Measurements from ENCODE around the gene TOE1. TPM values are rescaled to one million over a fixed set of nuclear protein-coding genes. Genes with fewer than 3 reads are reported as not detected.

Gene TOE1
- total RNA-seq, 1 donor from 2014 or later: 41.4 TPM

GRCh38 chr1:45306319-45306718, 33.7 kb upstream of the TOE1 start:
- H3K27me3 Mint-ChIP-seq (ENCODE audit: insufficient read depth): no peaks in the 10 kb centered on the region
- peak overlapping the region; percentile 51 for H3K27ac Mint-ChIP-seq
- intact Hi-C loops (cut with micrococcal nuclease): loop anchor here (10.0 kb wide), 1 partner anchor 952 kb away; the partner anchor contains the start of gene ERI3
- H3K36me3 Mint-ChIP-seq (ENCODE audit: low read depth): peaks cover 1% of the 10 kb centered on the region
- DNase-seq (ENCODE audit: low spot score): no peak
- H3K4me1 Mint-ChIP-seq (ENCODE audit: low read depth): peaks cover 43% of the 10 kb centered on the region
- H3K4me3 Mint-ChIP-seq: peak overlapping the region; percentile 92
- H3K9me3 Mint-ChIP-seq: no peaks in the 10 kb centered on the region

GRCh38 chr1:45306905-45307304, 33.1 kb upstream of the TOE1 start:
- DNase-seq (ENCODE audit: low spot score): no peak
- Mint-ChIP-seq H3K36me3 (ENCODE audit: low read depth) (peaks cover 1% of the 10 kb centered on the region), H3K4me3 (no peak overlapping the region), H3K4me1 (ENCODE audit: low read depth) (peaks cover 38% of the 10 kb centered on the region), H3K27me3 (ENCODE audit: insufficient read depth) (no peaks in the 10 kb centered on the region), H3K9me3 (no peaks in the 10 kb centered on the region), H3K27ac (no peak overlapping the region)
- intact Hi-C loops (cut with micrococcal nuclease): loop anchor here (10.0 kb wide), 1 partner anchor 952 kb away; the partner anchor contains the start of gene ERI3

- Mint-ChIP-seq H3K27me3 (ENCODE audit: insufficient read depth) (no peaks in the 10 kb centered on the region), H3K27ac (no peak overlapping the region), H3K4me1 (ENCODE audit: low read depth) (no peaks in the 10 kb centered on the region), H3K4me3 (no peak overlapping the region), H3K9me3 (no peaks in the 10 kb centered on the region), H3K36me3 (ENCODE audit: low read depth) (no peaks in the 10 kb centered on the region)
- intact Hi-C loops (cut with micrococcal nuclease): no loop called here
- no peak for DNase-seq (ENCODE audit: low spot score)
Measured at GRCh38 chr1:45314266-45314665, 25.7 kb upstream of the TOE1 start.

GRCh38 chr1:45317166-45317565, 22.8 kb upstream of the TOE1 start:
- intact Hi-C loops (cut with micrococcal nuclease): no loop called here
- peaks cover 2% of the 10 kb centered on the region for H3K27me3 Mint-ChIP-seq (ENCODE audit: insufficient read depth)

GRCh38 chr1:45319761-45320160, 20.2 kb upstream of the TOE1 start:
- H3K9me3 Mint-ChIP-seq: no peaks in the 10 kb centered on the region
- no peak for DNase-seq (ENCODE audit: low spot score)
- intact Hi-C loops (cut with micrococcal nuclease): no loop called here
- H3K4me1 Mint-ChIP-seq (ENCODE audit: low read depth): no peaks in the 10 kb centered on the region
- peaks cover 5% of the 10 kb centered on the region for H3K27me3 Mint-ChIP-seq (ENCODE audit: insufficient read depth)
- H3K27ac Mint-ChIP-seq: no peak overlapping the region
- no peak overlapping the region for H3K4me3 Mint-ChIP-seq
- no peaks in the 10 kb centered on the region for H3K36me3 Mint-ChIP-seq (ENCODE audit: low read depth)

More at GRCh38 chr1:45317166-45317565, 22.8 kb upstream of the TOE1 start:
- no peak for DNase-seq (ENCODE audit: low spot score)
- Mint-ChIP-seq H3K4me1 (ENCODE audit: low read depth) (no peaks in the 10 kb centered on the region), H3K27ac (no peak overlapping the region), H3K36me3 (ENCODE audit: low read depth) (no peaks in the 10 kb centered on the region), H3K9me3 (no peaks in the 10 kb centered on the region), H3K4me3 (no peak overlapping the region)

- Mint-ChIP-seq H3K27ac (no peak overlapping the region), H3K4me3 (no peak overlapping the region), H3K4me1 (ENCODE audit: low read depth) (no peaks in the 10 kb centered on the region), H3K36me3 (ENCODE audit: low read depth) (no peaks in the 10 kb centered on the region), H3K9me3 (no peaks in the 10 kb centered on the region), H3K27me3 (ENCODE audit: insufficient read depth) (peaks cover 5% of the 10 kb centered on the region)
- no peak for DNase-seq (ENCODE audit: low spot score)
- intact Hi-C loops (cut with micrococcal nuclease): no loop called here
Measured at GRCh38 chr1:45321444-45321843, 18.5 kb upstream of the TOE1 start.

- Mint-ChIP-seq H3K9me3 (no peaks in the 10 kb centered on the region), H3K4me3 (no peak overlapping the region), H3K4me1 (ENCODE audit: low read depth) (no peaks in the 10 kb centered on the region), H3K27me3 (ENCODE audit: insufficient read depth) (peaks cover 5% of the 10 kb centered on the region), H3K27ac (no peak overlapping the region), H3K36me3 (ENCODE audit: low read depth) (no peaks in the 10 kb centered on the region)
- DNase-seq (ENCODE audit: low spot score): no peak
- intact Hi-C loops (cut with micrococcal nuclease): no loop called here
Measured at GRCh38 chr1:45322486-45323040, 17.4 kb upstream of the TOE1 start.

- H3K4me1 Mint-ChIP-seq (ENCODE audit: low read depth): peaks cover 15% of the 10 kb centered on the region
- H3K4me3 Mint-ChIP-seq: peak overlapping the region; percentile 81
- H3K9me3 Mint-ChIP-seq: no peaks in the 10 kb centered on the region
- H3K27me3 Mint-ChIP-seq (ENCODE audit: insufficient read depth): peaks cover 5% of the 10 kb centered on the region
- H3K27ac Mint-ChIP-seq: no peak overlapping the region
- intact Hi-C loops (cut with micrococcal nuclease): loop anchor here (1.0 kb wide), 2 partner anchors 14 to 23 kb away; partner anchors contain the start of genes MUTYH and TOE1
- H3K36me3 Mint-ChIP-seq (ENCODE audit: low read depth): peaks cover 10% of the 10 kb centered on the region
- DNase-seq (ENCODE audit: low spot score): no peak
Measured at GRCh38 chr1:45325851-45326506, 14.0 kb upstream of the TOE1 start.

- H3K4me3 Mint-ChIP-seq: peak within 1 kb of the TSS; percentile 81
- H3K27ac Mint-ChIP-seq: peak within 1 kb of the TSS; percentile 63
Measured at GRCh38 chr1:45326627-45327623, 13.0 kb upstream of the TOE1 start, which contains the start of gene HPDL. TSS of gene HPDL (plus strand) at chr1:45326895. CDS start at chr1:45327149, 254 bp downstream.

GRCh38 chr1:45327644-45328515, 12.1 kb upstream of the TOE1 start:
- Mint-ChIP-seq H3K4me1 (ENCODE audit: low read depth) (peaks cover 15% of the 10 kb centered on the region), H3K9me3 (no peaks in the 10 kb centered on the region), H3K4me3 (peak overlapping the region; percentile 80), H3K36me3 (ENCODE audit: low read depth) (peaks cover 10% of the 10 kb centered on the region), H3K27ac (peak overlapping the region; percentile 63), H3K27me3 (ENCODE audit: insufficient read depth) (no peaks in the 10 kb centered on the region)
- intact Hi-C loops (cut with micrococcal nuclease): no loop called here
- no peak for DNase-seq (ENCODE audit: low spot score)

More at GRCh38 chr1:45326627-45327623, 13.0 kb upstream of the TOE1 start, which contains the start of gene HPDL:
- peak; percentile 35 for DNase-seq (ENCODE audit: low spot score)
- Mint-ChIP-seq H3K27me3 (ENCODE audit: insufficient read depth) (peaks cover 5% of the 10 kb centered on the region), H3K36me3 (ENCODE audit: low read depth) (peaks cover 10% of the 10 kb centered on the region), H3K4me1 (ENCODE audit: low read depth) (peaks cover 15% of the 10 kb centered on the region), H3K9me3 (no peaks in the 10 kb centered on the region)
- intact Hi-C loops (cut with micrococcal nuclease): loop anchor here (1.0 kb wide), 2 partner anchors 13 to 24 kb away; partner anchors contain the start of genes MUTYH and TOE1

- Mint-ChIP-seq H3K27ac (no peak overlapping the region), H3K9me3 (no peaks in the 10 kb centered on the region), H3K4me3 (peak overlapping the region; percentile 63), H3K27me3 (ENCODE audit: insufficient read depth) (no peaks in the 10 kb centered on the region), H3K4me1 (ENCODE audit: low read depth) (peaks cover 15% of the 10 kb centered on the region), H3K36me3 (ENCODE audit: low read depth) (peaks cover 10% of the 10 kb centered on the region)
- DNase-seq (ENCODE audit: low spot score): no peak
- intact Hi-C loops (cut with micrococcal nuclease): no loop called here
Measured at GRCh38 chr1:45328680-45329079, 11.3 kb upstream of the TOE1 start.

GRCh38 chr1:45329445-45329844, 10.5 kb upstream of the TOE1 start:
- Mint-ChIP-seq H3K27ac (peak overlapping the region; percentile 56), H3K4me3 (peak overlapping the region; percentile 64), H3K27me3 (ENCODE audit: insufficient read depth) (no peaks in the 10 kb centered on the region), H3K36me3 (ENCODE audit: low read depth) (peaks cover 12% of the 10 kb centered on the region), H3K4me1 (ENCODE audit: low read depth) (peaks cover 22% of the 10 kb centered on the region), H3K9me3 (no peaks in the 10 kb centered on the region)
- intact Hi-C loops (cut with micrococcal nuclease): no loop called here
- no peak for DNase-seq (ENCODE audit: low spot score)
